A673 (cell line): Measurements from ENCODE around the gene TCERG1L. TPM values are rescaled to one million over a fixed set of nuclear protein-coding genes. Genes with fewer than 3 reads are reported as not detected.

ENCODE experiments used
- BruUV-seq: library from RNA; stranded (reverse); fragments of 400-500 nt; replicated peaks from 2 replicates; lab custom pipeline; 2021; lab: Mats Ljungman, UMichigan
- CTCF ChIA-PET: fragments of 300-600 bp; sonication (Branson Sonifier 250); formaldehyde crosslinking; loops from one replicate; lab custom pipeline; 2022; ENCODE audit warnings: antibody characterized with exemption; lab: Charles Lee
- POLR2A ChIA-PET: fragments of 300-600 bp; sonication (Branson Sonifier 250); formaldehyde crosslinking; loops from one replicate; lab custom pipeline; 2022; ENCODE audit warnings: antibody characterized with exemption; ENCODE audit not compliant: low non-redundant PET; lab: Charles Lee
- DNase-seq: peaks from one replicate; pipeline ENCODE4 v3.0.0-alpha.2; 2015; ENCODE audit warnings: low spot score
- H3K27ac ChIP-seq: fragments of 200-600 bp; sonication (generic); 2 replicates; pipeline ENCODE4 v1.5.1; 2016; ENCODE audit warnings: mixed run types, low read depth, mild to moderate bottlenecking, mixed read lengths, antibody characterized with exemption, low read length; ENCODE audit not compliant: poor library complexity, severe bottlenecking
- H3K27me3 ChIP-seq: fragments of 200-600 bp; sonication (generic); replicated peaks from 2 replicates; pipeline ENCODE4 v1.6.1; 2017; ENCODE audit warnings: mixed run types, low read depth, mild to moderate bottlenecking, mixed read lengths, antibody characterized with exemption, low read length; ENCODE audit not compliant: insufficient read depth, poor library complexity
- H3K36me3 ChIP-seq: fragments of 200-600 bp; sonication (generic); 2 replicates; pipeline ENCODE4 v1.6.1; 2016; ENCODE audit warnings: mixed run types, mild to moderate bottlenecking, mixed read lengths, antibody characterized with exemption, low read length; ENCODE audit not compliant: insufficient read depth, poor library complexity, severe bottlenecking
- H3K4me1 ChIP-seq: fragments of 200-600 bp; sonication (generic); 2 replicates; pipeline ENCODE4 v1.6.1; 2017; ENCODE audit warnings: mixed run types, mild to moderate bottlenecking, mixed read lengths, antibody characterized with exemption, low read length; ENCODE audit not compliant: insufficient read depth, poor library complexity, severe bottlenecking
- H3K4me3 ChIP-seq: fragments of 200-600 bp; sonication (generic); 2 replicates; pipeline ENCODE4 v1.5.1; 2016; ENCODE audit warnings: low read depth, mixed run types, mild to moderate bottlenecking, mixed read lengths, low read length; ENCODE audit not compliant: poor library complexity, severe bottlenecking
- H3K9me3 ChIP-seq: fragments of 200-600 bp; sonication (generic); 2 replicates; pipeline ENCODE4 v1.6.1; 2016; ENCODE audit warnings: mixed run types, low read depth, mild to moderate bottlenecking, mixed read lengths, antibody characterized with exemption, low read length; ENCODE audit not compliant: poor library complexity, severe bottlenecking
- EZH2 ChIP-seq: fragments of 200-600 bp; sonication (generic); IDR thresholded peaks from 2 replicates; pipeline ENCODE4 v1.6.1; 2017; ENCODE audit warnings: borderline replicate concordance, low read depth, mild to moderate bottlenecking, mixed read lengths, antibody characterized with exemption, low read length; ENCODE audit not compliant: poor library complexity, severe bottlenecking
- intact Hi-C: fragments of 100-400 bp; cut with micrococcal nuclease; formaldehyde crosslinking; loops from one replicate; pipeline ENCODE4 v1.10.0; 2022; ENCODE audit not compliant: unreplicated experiment
- total RNA-seq: library from RNA; stranded (reverse); gene quantifications from 2 replicates; pipeline ENCODE4 v1.2.3, GENCODE V29; 2021
- TF ChIP-seq, protein P1 (sequence below): fragments of 300-800, 200-600 bp; sonication (generic); conservative IDR thresholded peaks from 2 replicates; pipeline ENCODE4 v1.5.1; 2017; ENCODE audit warnings: low read depth, mild to moderate bottlenecking, antibody characterized with exemption, low read length, moderate library complexity, mixed read lengths

Gene TCERG1L
- total RNA-seq, 1 experiment from 2014 or later = 16.3 TPM

GRCh38 chr10:131086094-131086493 is 225.4 kb downstream of the TCERG1L start:
- Histone ChIP-seq H3K4me3 (no peak overlapping the region), H3K4me1 (peaks cover 6% of the 10 kb centered on the region), H3K9me3 (no peaks in the 10 kb centered on the region), H3K36me3 (no peaks in the 10 kb centered on the region), H3K27ac (no peak overlapping the region), H3K27me3 (no peaks in the 10 kb centered on the region)
- CTCF ChIA-PET = no interaction called here
- BruUV-seq = no TSS peak
- DNase-seq = no peak
- intact Hi-C loops = no loop called here
- POLR2A ChIA-PET = no interaction called here
- TF ChIP-seq, protein P1, sequence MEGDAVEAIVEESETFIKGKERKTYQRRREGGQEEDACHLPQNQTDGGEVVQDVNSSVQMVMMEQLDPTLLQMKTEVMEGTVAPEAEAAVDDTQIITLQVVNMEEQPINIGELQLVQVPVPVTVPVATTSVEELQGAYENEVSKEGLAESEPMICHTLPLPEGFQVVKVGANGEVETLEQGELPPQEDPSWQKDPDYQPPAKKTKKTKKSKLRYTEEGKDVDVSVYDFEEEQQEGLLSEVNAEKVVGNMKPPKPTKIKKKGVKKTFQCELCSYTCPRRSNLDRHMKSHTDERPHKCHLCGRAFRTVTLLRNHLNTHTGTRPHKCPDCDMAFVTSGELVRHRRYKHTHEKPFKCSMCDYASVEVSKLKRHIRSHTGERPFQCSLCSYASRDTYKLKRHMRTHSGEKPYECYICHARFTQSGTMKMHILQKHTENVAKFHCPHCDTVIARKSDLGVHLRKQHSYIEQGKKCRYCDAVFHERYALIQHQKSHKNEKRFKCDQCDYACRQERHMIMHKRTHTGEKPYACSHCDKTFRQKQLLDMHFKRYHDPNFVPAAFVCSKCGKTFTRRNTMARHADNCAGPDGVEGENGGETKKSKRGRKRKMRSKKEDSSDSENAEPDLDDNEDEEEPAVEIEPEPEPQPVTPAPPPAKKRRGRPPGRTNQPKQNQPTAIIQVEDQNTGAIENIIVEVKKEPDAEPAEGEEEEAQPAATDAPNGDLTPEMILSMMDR = no peak
- TF ChIP-seq EZH2 = no peak

GRCh38 chr10:131085091-131085860 is 226.2 kb downstream of the TCERG1L start:
- no peak for DNase-seq
- POLR2A ChIA-PET = no interaction called here
- Histone ChIP-seq H3K27me3 (no peaks in the 10 kb centered on the region), H3K4me3 (no peak overlapping the region), H3K9me3 (no peaks in the 10 kb centered on the region), H3K36me3 (no peaks in the 10 kb centered on the region), H3K27ac (no peak overlapping the region), H3K4me1 (no peaks in the 10 kb centered on the region)
- intact Hi-C loops = no loop called here
- no TSS peak for BruUV-seq
- CTCF ChIA-PET = no interaction called here
- TF ChIP-seq, protein P1 = no peak
- TF ChIP-seq EZH2 = no peak

- Histone ChIP-seq H3K4me3 (no peak overlapping the region), H3K36me3 (no peaks in the 10 kb centered on the region), H3K27ac (no peak overlapping the region), H3K27me3 (no peaks in the 10 kb centered on the region), H3K9me3 (no peaks in the 10 kb centered on the region), H3K4me1 (no peaks in the 10 kb centered on the region)
- CTCF ChIA-PET = no interaction called here
- DNase-seq = no peak
- TF ChIP-seq, protein P1 = no peak
- TF ChIP-seq EZH2 = no peak
- intact Hi-C loops = loop anchor here (5.0 kb wide), 1 partner anchor 462 kb away; no protein-coding TSS in a partner anchor
- no TSS peak for BruUV-seq
- POLR2A ChIA-PET = no interaction called here
Observed at GRCh38 chr10:131084791-131085090, 226.8 kb downstream of the TCERG1L start.
